H9 (cell line): Measurements from ENCODE around the gene SOCS6. TPM values are rescaled to one million over a fixed set of nuclear protein-coding genes. Genes with fewer than 3 reads are reported as not detected.

Experiments
- DNase-seq: peaks from one replicate; pipeline ENCODE4 v3.0.0-alpha.2; 2017
- H2AFZ ChIP-seq: one replicate; pipeline ENCODE4 v1.6.1; 2013; ENCODE audit warnings: mild to moderate bottlenecking, low read length, control low read depth, moderate library complexity
- H2AK5ac ChIP-seq: 2 replicates; pipeline ENCODE4 v1.6.1; 2013; ENCODE audit warnings: low read length, control low read depth, mixed read lengths; ENCODE audit not compliant: insufficient read length
- H2BK120ac ChIP-seq: one replicate; pipeline ENCODE4 v1.6.1; 2013; ENCODE audit warnings: low read depth, mild to moderate bottlenecking, low read length, control low read depth, inconsistent platforms; ENCODE audit not compliant: poor library complexity, severe bottlenecking
- H2BK12ac ChIP-seq: 2 replicates; pipeline ENCODE4 v1.6.1; 2013; ENCODE audit warnings: low read length, control low read depth, mixed read lengths, low read depth; ENCODE audit not compliant: insufficient read length
- H2BK15ac ChIP-seq: 2 replicates; pipeline ENCODE4 v1.6.1; 2013; ENCODE audit warnings: low read depth, low read length, control low read depth
- H2BK20ac ChIP-seq: one replicate; pipeline ENCODE4 v1.6.1; 2013; ENCODE audit warnings: low read depth, mild to moderate bottlenecking, low read length, control low read depth, inconsistent platforms; ENCODE audit not compliant: poor library complexity, severe bottlenecking
- H2BK5ac ChIP-seq: 2 replicates; pipeline ENCODE4 v1.6.1; 2013; ENCODE audit warnings: low read length, control low read depth, mixed read lengths; ENCODE audit not compliant: insufficient read length
- H3K14ac ChIP-seq: 2 replicates; pipeline ENCODE4 v1.6.1; 2013; ENCODE audit warnings: low read length, control low read depth; ENCODE audit not compliant: insufficient read depth
- H3K18ac ChIP-seq: 2 replicates; pipeline ENCODE4 v1.6.1; 2013; ENCODE audit warnings: low read depth, mild to moderate bottlenecking, mixed read lengths, low read length, control low read depth; ENCODE audit not compliant: insufficient read length
- H3K23ac ChIP-seq: 2 replicates; pipeline ENCODE4 v1.6.1; 2013; ENCODE audit warnings: low read length, control low read depth, mixed read lengths, low read depth; ENCODE audit not compliant: insufficient read length
- H3K23me2 ChIP-seq: 2 replicates; pipeline ENCODE4 v1.6.1; 2013; ENCODE audit warnings: low read depth, mild to moderate bottlenecking, mixed read lengths, low read length, control low read depth; ENCODE audit not compliant: insufficient read length, poor library complexity, severe bottlenecking
- H3K27ac ChIP-seq: 2 replicates; pipeline ENCODE4 v1.5.1; 2013; ENCODE audit warnings: low read length, control low read depth, mixed read lengths, low read depth; ENCODE audit not compliant: insufficient read length
- H3K27me3 ChIP-seq: 2 replicates; pipeline ENCODE4 v1.6.1; 2013; ENCODE audit warnings: low read length, control low read depth, inconsistent platforms; ENCODE audit not compliant: insufficient read depth
- H3K4ac ChIP-seq: 2 replicates; pipeline ENCODE4 v1.6.1; 2013; ENCODE audit warnings: low read depth, mild to moderate bottlenecking, control low read depth, inconsistent platforms, low read length, moderate library complexity
- H3K4me1 ChIP-seq: 2 replicates; pipeline ENCODE4 v1.6.1; 2013; ENCODE audit warnings: low read length, control low read depth, inconsistent platforms; ENCODE audit not compliant: insufficient read depth
- H3K4me2 ChIP-seq: 2 replicates; pipeline ENCODE4 v1.6.1; 2013; ENCODE audit warnings: low read length, control low read depth, mixed read lengths; ENCODE audit not compliant: insufficient read length, insufficient read depth
- H3K56ac ChIP-seq: 2 replicates; pipeline ENCODE4 v1.6.1; 2013; ENCODE audit warnings: low read depth, mild to moderate bottlenecking, mixed read lengths, low read length, control low read depth; ENCODE audit not compliant: insufficient read length
- H3K79me1 ChIP-seq: 2 replicates; pipeline ENCODE4 v1.6.1; 2013; ENCODE audit warnings: low read depth, mild to moderate bottlenecking, moderate library complexity, low read length, control low read depth, inconsistent platforms; ENCODE audit not compliant: insufficient read depth, poor library complexity, severe bottlenecking
- H3K79me2 ChIP-seq: 2 replicates; pipeline ENCODE4 v1.6.1; 2013; ENCODE audit warnings: low read length, control low read depth, inconsistent platforms; ENCODE audit not compliant: insufficient read depth
- H3K9ac ChIP-seq: 2 replicates; pipeline ENCODE4 v1.6.1; 2013; ENCODE audit warnings: low read length, control low read depth, mixed read lengths; ENCODE audit not compliant: insufficient read length; ENCODE audit errors: extremely low read depth
- H3K9me3 ChIP-seq: one replicate; pipeline ENCODE4 v1.6.1; 2013; ENCODE audit warnings: low read depth, low read length, inconsistent platforms; ENCODE audit not compliant: control insufficient read depth
- H3T11ph ChIP-seq: one replicate; pipeline ENCODE4 v1.6.1; 2013; ENCODE audit warnings: mild to moderate bottlenecking, low read length, control low read depth, inconsistent platforms
- H4K20me1 ChIP-seq: one replicate; pipeline ENCODE4 v1.6.1; 2013; ENCODE audit not compliant: control insufficient read depth, insufficient read length, insufficient read depth
- H4K5ac ChIP-seq: 2 replicates; pipeline ENCODE4 v1.6.1; 2013; ENCODE audit warnings: low read depth, mild to moderate bottlenecking, mixed read lengths, low read length, control low read depth; ENCODE audit not compliant: insufficient read length
- H4K8ac ChIP-seq: replicated peaks from 2 replicates; pipeline ENCODE4 v1.6.1; 2013; ENCODE audit warnings: low read length, control low read depth, mixed read lengths, low read depth; ENCODE audit not compliant: insufficient read length
- H4K91ac ChIP-seq: 2 replicates; pipeline ENCODE4 v1.6.1; 2013; ENCODE audit warnings: low read depth, mild to moderate bottlenecking, moderate library complexity, mixed read lengths, low read length, control low read depth; ENCODE audit not compliant: insufficient read length
- H3K27ac Mint-ChIP-seq, 3 experiments: 2 replicates in 2 of 3; 3 replicates in 1 of 3; pipeline ENCODE4 v1.8.0; 2020 to 2021; ENCODE audit warnings: mixed read lengths in 3 of 3, mild to moderate bottlenecking in 1 of 3, moderate library complexity in 1 of 3
- H3K27me3 Mint-ChIP-seq: 2 replicates; pipeline ENCODE4 v1.8.0; 2021; ENCODE audit warnings: low read depth, mild to moderate bottlenecking, moderate library complexity, mixed read lengths
- H3K36me3 Mint-ChIP-seq, 3 experiments: 2 replicates in 2 of 3; 3 replicates in 1 of 3; pipeline ENCODE4 v1.8.0; 2020 to 2021; ENCODE audit warnings: low read depth in 3 of 3, mixed read lengths in 3 of 3; ENCODE audit not compliant: insufficient read depth in 1 of 3
- H3K4me1 Mint-ChIP-seq, 2 experiments: 2 replicates each; pipeline ENCODE4 v1.8.0; 2020; ENCODE audit warnings: mixed read lengths in 2 of 2
- H3K4me3 Mint-ChIP-seq, 2 experiments: 2 replicates in 1 of 2; 3 replicates in 1 of 2; pipeline ENCODE4 v1.8.0; 2020 to 2021; ENCODE audit warnings: mild to moderate bottlenecking in 2 of 2, mixed read lengths in 2 of 2, moderate library complexity in 1 of 2
- H3K9me3 Mint-ChIP-seq, 2 experiments: 2 replicates in 1 of 2; 3 replicates in 1 of 2; pipeline ENCODE4 v1.8.0; 2020; ENCODE audit warnings: mild to moderate bottlenecking in 2 of 2, mixed read lengths in 2 of 2, moderate library complexity in 1 of 2
- WGBS: extraction: QIAGEN DNeasy Blood & Tissue Kit; methylation state at CpG from one replicate; pipeline ENCODE4 v1.1.7; 2013; ENCODE audit warnings: missing lambda C conversion rate, low lambda C conversion rate, mixed read lengths; ENCODE audit not compliant: insufficient read length; ENCODE audit errors: extremely low coverage; 5-methylcytosine and 5-hydroxymethylcytosine counted together
- total RNA-seq: library from RNA; stranded (reverse); gene quantifications from 2 replicates; pipeline ENCODE4 v1.2.1, GENCODE V29; 2021
- TF ChIP-seq, protein P1 (sequence below): fragments of 200-600 bp; sonication (generic); conservative IDR thresholded peaks from 3 replicates; pipeline ENCODE4 v1.8.0; 2021; ENCODE audit warnings: antibody characterized with exemption, mild to moderate bottlenecking

Gene SOCS6
- total RNA-seq, 1 experiment from 2014 or later: 24.5 TPM

DNA sequence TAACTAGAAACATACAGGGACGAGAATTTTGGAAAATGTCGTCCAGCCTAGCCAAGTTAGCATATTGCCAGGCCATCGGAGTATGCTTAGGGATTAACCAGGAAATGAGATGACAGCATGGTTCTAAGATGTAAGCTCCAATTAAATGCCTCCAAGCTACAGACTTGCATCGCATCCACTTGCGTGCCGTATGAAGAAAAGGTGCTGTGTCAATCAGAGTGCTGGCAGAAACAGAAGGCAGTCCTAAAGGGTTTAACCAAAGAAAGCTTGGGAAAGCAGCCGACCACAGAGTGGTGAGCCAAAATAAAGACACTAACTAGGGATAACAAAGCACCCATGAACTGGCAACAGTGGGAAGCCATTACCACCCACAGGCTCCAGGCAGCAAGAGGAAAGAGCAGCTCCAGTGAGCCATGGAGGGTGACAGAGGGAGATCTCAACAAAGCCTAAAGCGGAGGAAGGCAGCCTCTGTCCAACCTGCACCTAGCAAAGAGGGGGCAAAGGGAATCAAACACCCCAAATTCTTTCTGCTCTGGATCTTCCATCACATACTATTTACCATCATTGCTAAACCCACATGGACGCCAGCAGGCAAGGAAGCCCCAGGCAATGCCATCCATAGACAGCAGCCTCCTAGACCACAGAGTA lies 27.6 kb upstream of the SOCS6 start:
- Histone ChIP-seq H2BK120ac (no peak overlapping the region), H2BK5ac (no peak overlapping the region), H4K5ac (no peak overlapping the region), H2AK5ac (no peak overlapping the region), H3T11ph (no peak overlapping the region), H2BK20ac (no peak overlapping the region), H3K9ac (no peak overlapping the region), H3K79me2 (no peaks in the 10 kb centered on the region), H3K27me3 (no peaks in the 10 kb centered on the region), H3K4ac (no peak overlapping the region), H3K9me3 (no peaks in the 10 kb centered on the region), H4K91ac (no peak overlapping the region), H3K14ac (no peak overlapping the region), H4K8ac (no peak overlapping the region), H3K23ac (no peak overlapping the region), H2BK15ac (no peak overlapping the region), H3K27ac (no peak overlapping the region), H4K20me1 (no peaks in the 10 kb centered on the region), H2BK12ac (no peak overlapping the region), H3K18ac (no peak overlapping the region), H3K4me1 (no peaks in the 10 kb centered on the region), H3K79me1 (no peaks in the 10 kb centered on the region), H2AFZ (no peak overlapping the region), H3K56ac (no peak overlapping the region), H3K4me2 (no peak overlapping the region), H3K23me2 (no peaks in the 10 kb centered on the region)
- peaks cover 3% of the 10 kb centered on the region in 2 experiments; a peak in 2 of 4 replicates for H3K4me1 Mint-ChIP-seq
- peaks cover 3 to 21% (median 9%) of the 10 kb centered on the region in 3 experiments for H3K36me3 Mint-ChIP-seq
- DNase-seq: no peak
- WGBS: no CpG with 5 or more reads among the region's 9 CpGs
- H3K27me3 Mint-ChIP-seq: no peaks in the 10 kb centered on the region
- no peak overlapping the region for H3K4me3 Mint-ChIP-seq
- H3K27ac Mint-ChIP-seq: no peak overlapping the region
- TF ChIP-seq, protein P1, sequence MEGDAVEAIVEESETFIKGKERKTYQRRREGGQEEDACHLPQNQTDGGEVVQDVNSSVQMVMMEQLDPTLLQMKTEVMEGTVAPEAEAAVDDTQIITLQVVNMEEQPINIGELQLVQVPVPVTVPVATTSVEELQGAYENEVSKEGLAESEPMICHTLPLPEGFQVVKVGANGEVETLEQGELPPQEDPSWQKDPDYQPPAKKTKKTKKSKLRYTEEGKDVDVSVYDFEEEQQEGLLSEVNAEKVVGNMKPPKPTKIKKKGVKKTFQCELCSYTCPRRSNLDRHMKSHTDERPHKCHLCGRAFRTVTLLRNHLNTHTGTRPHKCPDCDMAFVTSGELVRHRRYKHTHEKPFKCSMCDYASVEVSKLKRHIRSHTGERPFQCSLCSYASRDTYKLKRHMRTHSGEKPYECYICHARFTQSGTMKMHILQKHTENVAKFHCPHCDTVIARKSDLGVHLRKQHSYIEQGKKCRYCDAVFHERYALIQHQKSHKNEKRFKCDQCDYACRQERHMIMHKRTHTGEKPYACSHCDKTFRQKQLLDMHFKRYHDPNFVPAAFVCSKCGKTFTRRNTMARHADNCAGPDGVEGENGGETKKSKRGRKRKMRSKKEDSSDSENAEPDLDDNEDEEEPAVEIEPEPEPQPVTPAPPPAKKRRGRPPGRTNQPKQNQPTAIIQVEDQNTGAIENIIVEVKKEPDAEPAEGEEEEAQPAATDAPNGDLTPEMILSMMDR: no peak
- H3K9me3 Mint-ChIP-seq: peaks cover 19 to 32% of the 10 kb centered on the region in 2 experiments
